ENCODE measurements around the gene PRR29. TPM values are rescaled to one million over a fixed set of nuclear protein-coding genes. Genes with fewer than 3 reads are reported as not detected.

PRR29 gene
- total RNA-seq, 4 donors from 2014 or later: 1.7 to 5.6 (median 4.2) TPM

DNA sequence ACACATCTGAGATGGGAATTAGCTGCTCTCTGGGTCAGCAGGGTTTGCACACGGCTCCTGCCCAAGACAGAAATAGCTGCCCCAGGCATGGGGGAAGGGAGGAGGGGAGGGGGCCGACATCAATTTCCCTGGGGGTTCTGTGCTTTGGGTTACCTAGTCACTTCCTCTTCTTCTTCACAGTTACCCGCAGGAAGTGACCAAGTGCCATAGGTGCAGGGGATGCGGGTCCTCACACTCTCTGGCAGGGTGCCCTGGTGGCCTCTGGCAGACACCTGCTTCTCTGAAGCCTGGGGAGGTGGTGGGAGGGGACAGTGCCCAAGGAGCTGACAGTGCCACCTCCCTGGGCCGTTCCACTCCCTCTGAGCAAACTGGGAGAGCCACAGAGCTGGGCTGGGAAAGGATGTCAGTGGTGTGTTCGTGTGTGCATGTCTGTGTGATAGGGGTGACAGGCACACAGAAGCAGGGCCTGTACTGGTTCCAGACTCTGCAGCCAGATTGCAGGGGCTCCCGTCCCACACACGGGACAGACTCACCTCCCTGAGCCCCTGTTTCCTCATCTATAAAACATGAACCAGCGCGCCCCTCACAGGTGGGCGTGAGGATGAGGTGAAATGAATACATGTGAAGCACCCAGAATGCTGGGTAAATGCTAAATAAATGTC is 43.6 kb upstream of the PRR29 start:
- Histone ChIP-seq H3K27ac (no peak overlapping the region), H3K36me3 (no peaks in the 10 kb centered on the region), H3K9me3 (no peaks in the 10 kb centered on the region), H3K4me1 (no peaks in the 10 kb centered on the region), H3K27me3 (no peaks in the 10 kb centered on the region), H3K4me3 (replicated peaks in 1 of 3) (no peak overlapping the region)
- intact Hi-C loops (cut with DNase I): no loop called here
- no peak for DNase-seq
- TF ChIP-seq, protein P1, sequence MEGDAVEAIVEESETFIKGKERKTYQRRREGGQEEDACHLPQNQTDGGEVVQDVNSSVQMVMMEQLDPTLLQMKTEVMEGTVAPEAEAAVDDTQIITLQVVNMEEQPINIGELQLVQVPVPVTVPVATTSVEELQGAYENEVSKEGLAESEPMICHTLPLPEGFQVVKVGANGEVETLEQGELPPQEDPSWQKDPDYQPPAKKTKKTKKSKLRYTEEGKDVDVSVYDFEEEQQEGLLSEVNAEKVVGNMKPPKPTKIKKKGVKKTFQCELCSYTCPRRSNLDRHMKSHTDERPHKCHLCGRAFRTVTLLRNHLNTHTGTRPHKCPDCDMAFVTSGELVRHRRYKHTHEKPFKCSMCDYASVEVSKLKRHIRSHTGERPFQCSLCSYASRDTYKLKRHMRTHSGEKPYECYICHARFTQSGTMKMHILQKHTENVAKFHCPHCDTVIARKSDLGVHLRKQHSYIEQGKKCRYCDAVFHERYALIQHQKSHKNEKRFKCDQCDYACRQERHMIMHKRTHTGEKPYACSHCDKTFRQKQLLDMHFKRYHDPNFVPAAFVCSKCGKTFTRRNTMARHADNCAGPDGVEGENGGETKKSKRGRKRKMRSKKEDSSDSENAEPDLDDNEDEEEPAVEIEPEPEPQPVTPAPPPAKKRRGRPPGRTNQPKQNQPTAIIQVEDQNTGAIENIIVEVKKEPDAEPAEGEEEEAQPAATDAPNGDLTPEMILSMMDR (IDR thresholded peaks at IDR 0.05): no peak
- no peak for TF ChIP-seq POLR2A (IDR thresholded peaks at IDR 0.05)
- 67 to 69% methylated on average over 10 of the region's 11 CpGs for WGBS, 2 donors

GRCh38 chr17:63955232-63955631 is 42.9 kb upstream of the PRR29 start:
- no peak for DNase-seq

DNA sequence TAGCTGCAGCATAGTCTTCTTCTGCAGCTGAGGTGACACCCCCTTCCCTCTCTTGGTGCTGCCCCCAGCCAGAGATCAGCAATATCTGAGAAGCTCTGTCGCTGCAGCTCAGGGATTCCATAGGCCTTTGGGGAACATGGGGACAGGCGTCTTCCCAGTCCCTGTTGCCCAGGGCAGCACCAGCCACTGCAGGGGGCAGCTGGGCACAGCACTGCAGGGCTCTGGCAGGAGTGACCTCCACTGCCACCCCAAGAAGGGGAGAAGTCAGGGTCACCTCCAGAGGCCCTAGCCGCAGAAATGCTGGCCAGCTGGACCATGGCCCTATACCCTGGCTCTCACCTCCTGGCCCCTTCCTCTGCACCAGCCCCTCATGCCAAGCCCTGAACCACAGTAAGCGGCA is 42.4 kb upstream of the PRR29 start:
- 86 to 94% methylated on average over 3 of the region's 4 CpGs for WGBS, 2 donors
- H3K27ac ChIP-seq: no peak overlapping the region
- TF ChIP-seq, protein P1 (IDR thresholded peaks at IDR 0.05): no peak
- no peak for TF ChIP-seq POLR2A (IDR thresholded peaks at IDR 0.05)
- no peak for DNase-seq
- intact Hi-C loops (cut with DNase I): no loop called here
- no peaks in the 10 kb centered on the region for H3K27me3 ChIP-seq
- no peaks in the 10 kb centered on the region for H3K4me1 ChIP-seq
- no peaks in the 10 kb centered on the region for H3K9me3 ChIP-seq
- no peaks in the 10 kb centered on the region for H3K36me3 ChIP-seq
- H3K4me3 ChIP-seq (replicated peaks in 1 of 3): no peak overlapping the region

More at GRCh38 chr17:63955232-63955631, 42.9 kb upstream of the PRR29 start:
- no peaks in the 10 kb centered on the region for H3K27me3 ChIP-seq
- no peaks in the 10 kb centered on the region for H3K36me3 ChIP-seq
- H3K4me3 ChIP-seq (replicated peaks in 1 of 3): no peak overlapping the region
- TF ChIP-seq, protein P1 (IDR thresholded peaks at IDR 0.05): no peak
- TF ChIP-seq POLR2A (IDR thresholded peaks at IDR 0.05): no peak
- intact Hi-C loops (cut with DNase I): no loop called here
- H3K9me3 ChIP-seq: no peaks in the 10 kb centered on the region
- 77 to 79% methylated on average over 11 of the region's 11 CpGs for WGBS, 2 donors
- H3K4me1 ChIP-seq: no peaks in the 10 kb centered on the region
- H3K27ac ChIP-seq: no peak overlapping the region

GRCh38 chr17:63956296-63956920 is 41.7 kb upstream of the PRR29 start:
- Histone ChIP-seq H3K27me3 (no peaks in the 10 kb centered on the region), H3K27ac (no peak overlapping the region), H3K4me1 (peaks cover 0 to 5% of the 10 kb centered on the region in 2 donors), H3K9me3 (no peaks in the 10 kb centered on the region), H3K4me3 (replicated peaks in 1 of 3) (no peak overlapping the region), H3K36me3 (no peaks in the 10 kb centered on the region)
- WGBS, 2 donors: 94 to 98% methylated on average over 5 of the region's 5 CpGs
- intact Hi-C loops (cut with DNase I): no loop called here
- TF ChIP-seq, protein P1 (IDR thresholded peaks at IDR 0.05): no peak
- no peak for TF ChIP-seq POLR2A (IDR thresholded peaks at IDR 0.05)
- DNase-seq: no peak

DNA sequence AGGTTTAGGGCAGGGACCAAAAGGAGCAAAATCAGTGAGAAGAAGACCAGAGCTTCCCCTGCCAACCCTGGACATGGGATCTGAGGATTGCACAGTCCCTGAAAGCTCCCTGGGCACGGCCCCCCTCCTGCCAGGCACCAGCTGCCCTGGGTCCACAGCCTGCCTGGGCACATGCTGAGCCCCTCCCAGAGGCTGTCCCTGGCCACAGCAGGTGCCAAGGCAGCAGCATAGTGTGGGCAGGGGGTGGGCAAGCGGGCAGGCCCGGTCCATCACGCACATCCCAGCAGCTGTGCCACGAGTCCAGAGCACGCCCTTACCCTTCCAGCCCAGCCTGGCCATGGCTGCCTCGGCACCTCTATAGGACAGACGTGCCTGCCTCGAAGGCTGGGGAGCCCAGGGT is 38.1 kb upstream of the PRR29 start:
- H3K36me3 ChIP-seq: no peaks in the 10 kb centered on the region
- peak overlapping the region in 1 of 3 donors; percentile 18 for H3K27ac ChIP-seq
- intact Hi-C loops (cut with DNase I): no loop called here
- H3K9me3 ChIP-seq: no peaks in the 10 kb centered on the region
- H3K4me1 ChIP-seq: peaks cover 6 to 25% of the 10 kb centered on the region in 2 donors
- no peak for DNase-seq
- H3K27me3 ChIP-seq: no peaks in the 10 kb centered on the region
- H3K4me3 ChIP-seq (replicated peaks in 1 of 3): no peak overlapping the region
- WGBS, 2 donors: 83% methylated on average over 7 of the region's 9 CpGs; no CpG with 5 or more reads in 1 of the 2 donors
- TF ChIP-seq POLR2A (IDR thresholded peaks at IDR 0.05): no peak
- TF ChIP-seq, protein P1 (IDR thresholded peaks at IDR 0.05): no peak
